Pancreas (tissue), 10 donors: ENCODE data around the gene KASH5. TPM values are rescaled to one million over a fixed set of nuclear protein-coding genes. Genes with fewer than 3 reads are reported as not detected.

Experiments
- ATAC-seq, 4 donors: fragments of 200-7000 bp; cut with Tn5 transposase; one replicate each; pipeline versions ENCODE4 v1.8.0 to v1.9.1; 2020; ENCODE audit warnings: mild to moderate bottlenecking in 4 of 4, moderate library complexity in 4 of 4
- DNase-seq, 6 donors: peaks; one replicate each; pipeline ENCODE4 v3.0.0-alpha.2; 2020
- FAIRE-seq: peaks from 2 replicates; lab custom pipeline; 2012; peaks lifted over from hg19 to GRCh38; lab: Jason Lieb, UNC
- H3K27ac ChIP-seq, 4 donors: fragments of 200-600 bp; sonication (generic); 1 replicate in 3 of 4; 2 replicates in 1 of 4; pipeline versions ENCODE4 v1.5.0 to v1.8.0; 2020
- H3K27me3 ChIP-seq, 4 donors: fragments of 200-600 bp; one replicate each; pipeline ENCODE4 v1.8.0; 2021
- H3K36me3 ChIP-seq, 3 donors: fragments of 200-600 bp; sonication (generic) in 1 of 3; one replicate each; pipeline versions ENCODE4 v1.5.0 to v1.8.0; 2020 to 2021
- H3K4me1 ChIP-seq, 3 donors: fragments of 200-600 bp; one replicate each; pipeline ENCODE4 v1.8.0; 2021
- H3K4me3 ChIP-seq, 4 donors: fragments of 200-600 bp; sonication (generic) in 2 of 4; one replicate each; pipeline versions ENCODE4 v1.5.0 to v1.8.0; 2020 to 2021
- H3K9me3 ChIP-seq, 4 donors: fragments of 200-600 bp; one replicate each; pipeline ENCODE4 v1.8.0; 2021
- WGBS, 2 donors: extraction: QIAGEN DNeasy Blood & Tissue Kit; methylation state at CpG; one replicate each; pipeline ENCODE4 v1.1.7; 2013; 5-methylcytosine and 5-hydroxymethylcytosine counted together
- intact Hi-C, 3 donors: fragments of 100-400 bp; cut with DNase I; formaldehyde crosslinking; loops; one replicate each; pipeline versions ENCODE4 v1.11.1 to v1.14.2; 2022
- polyA plus RNA-seq, 2 donors: library from polyadenylated mRNA; stranded (reverse); fragments of 200-250 nt; gene quantifications; one replicate each; pipeline ENCODE4 v1.2.3, GENCODE V29; 2013
- total RNA-seq, 6 donors: library from RNA; stranded (reverse); fragmentation: NEBNext Ultra II Directional in 4 of 6; extraction: Animal tissue kit (Norgen Biotek cat#: 25700) in 4 of 6; gene quantifications; one replicate each; pipeline versions ENCODE4 v1.2.1 to v1.2.4, GENCODE V29; 2021 to 2023
- TF ChIP-seq, protein P1 (sequence below), 4 donors: fragments of 200-600 bp; sonication (generic) in 3 of 4; IDR thresholded peaks; one replicate each; pipeline versions ENCODE4 v1.5.0 to v1.8.0; 2021; ENCODE audit warnings: antibody characterized with exemption in 4 of 4
- donor health status: healthy with polysubstance abuse.
- donor health status: DM: no; HTN: no; CAD: no; lungs with moderate emphysema.
- donor health status: DM: no; HTN: no; CAD: no.
- donor health status: control.
- donor health status: control.
- donor health status: Bipolar disorder and iron deficiency.
- donor health status: DM: yes; HTN: yes; CAD: no.
- donor health status: DM: no; HTN: no; CAD: no.
- donor health status: DM: no; HTN: no; CAD: no.
- donor health status: DM: yes; HTN: yes; CAD: no.

KASH5 gene, protein sequence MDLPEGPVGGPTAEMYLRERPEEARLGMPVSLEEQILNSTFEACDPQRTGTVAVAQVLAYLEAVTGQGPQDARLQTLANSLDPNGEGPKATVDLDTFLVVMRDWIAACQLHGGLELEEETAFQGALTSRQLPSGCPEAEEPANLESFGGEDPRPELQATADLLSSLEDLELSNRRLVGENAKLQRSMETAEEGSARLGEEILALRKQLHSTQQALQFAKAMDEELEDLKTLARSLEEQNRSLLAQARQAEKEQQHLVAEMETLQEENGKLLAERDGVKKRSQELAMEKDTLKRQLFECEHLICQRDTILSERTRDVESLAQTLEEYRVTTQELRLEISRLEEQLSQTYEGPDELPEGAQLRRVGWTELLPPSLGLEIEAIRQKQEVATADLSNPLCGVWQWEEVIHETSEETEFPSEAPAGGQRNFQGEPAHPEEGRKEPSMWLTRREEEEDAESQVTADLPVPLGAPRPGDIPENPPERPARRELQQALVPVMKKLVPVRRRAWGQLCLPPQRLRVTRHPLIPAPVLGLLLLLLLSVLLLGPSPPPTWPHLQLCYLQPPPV
- total RNA-seq, result 1 to 10 TPM; 1.3 to 3.3 (median 2.7) TPM
- 1 to 10 TPM; 1.2 to 1.7 TPM for polyA plus RNA-seq

DNA sequence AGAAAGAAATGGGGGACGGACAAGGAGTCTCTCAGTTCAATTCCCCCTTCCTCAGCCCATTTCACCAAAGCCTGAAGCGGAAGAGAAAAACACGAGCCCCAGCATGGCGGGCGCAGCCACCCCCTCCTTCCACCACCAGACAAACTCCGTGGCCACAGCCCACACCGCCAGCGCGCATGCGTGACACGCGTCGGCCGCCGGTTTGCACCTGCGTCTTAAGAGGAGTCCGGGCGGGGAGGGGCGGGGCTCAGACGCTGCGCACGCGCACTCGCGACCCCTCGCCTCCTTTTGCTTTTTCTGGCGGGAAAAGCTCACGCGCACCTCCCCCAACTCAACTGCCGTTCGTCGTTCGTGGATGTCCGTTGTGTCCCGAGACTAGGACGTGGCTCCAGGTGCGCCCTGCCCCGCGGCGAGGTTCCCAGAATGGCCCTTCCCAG, at the start of gene KASH5:
TSS of gene KASH5 (plus strand) at position 314 of the 437 bp plus-strand sequence. CDS start 2,635 bp downstream, outside the sequence.
- H3K27me3 ChIP-seq, result no peaks in the 10 kb centered on the region
- no peak within 1 kb of the TSS for H3K27ac ChIP-seq
- H3K36me3 ChIP-seq, result no peaks in the 10 kb centered on the region
- 45 to 46% methylated on average over 39 to 40 of the region's 40 CpGs for WGBS, 2 donors
- FAIRE-seq, result no peak
- intact Hi-C loops, result no loop called here
- peak; percentile 81 to 98 (median 90) for DNase-seq
- peak within 1 kb of the TSS in 2 of 4 donors; percentile 22 for H3K4me3 ChIP-seq
- peak; percentile 42 to 71 (median 53) for ATAC-seq
- TF ChIP-seq, protein P1, sequence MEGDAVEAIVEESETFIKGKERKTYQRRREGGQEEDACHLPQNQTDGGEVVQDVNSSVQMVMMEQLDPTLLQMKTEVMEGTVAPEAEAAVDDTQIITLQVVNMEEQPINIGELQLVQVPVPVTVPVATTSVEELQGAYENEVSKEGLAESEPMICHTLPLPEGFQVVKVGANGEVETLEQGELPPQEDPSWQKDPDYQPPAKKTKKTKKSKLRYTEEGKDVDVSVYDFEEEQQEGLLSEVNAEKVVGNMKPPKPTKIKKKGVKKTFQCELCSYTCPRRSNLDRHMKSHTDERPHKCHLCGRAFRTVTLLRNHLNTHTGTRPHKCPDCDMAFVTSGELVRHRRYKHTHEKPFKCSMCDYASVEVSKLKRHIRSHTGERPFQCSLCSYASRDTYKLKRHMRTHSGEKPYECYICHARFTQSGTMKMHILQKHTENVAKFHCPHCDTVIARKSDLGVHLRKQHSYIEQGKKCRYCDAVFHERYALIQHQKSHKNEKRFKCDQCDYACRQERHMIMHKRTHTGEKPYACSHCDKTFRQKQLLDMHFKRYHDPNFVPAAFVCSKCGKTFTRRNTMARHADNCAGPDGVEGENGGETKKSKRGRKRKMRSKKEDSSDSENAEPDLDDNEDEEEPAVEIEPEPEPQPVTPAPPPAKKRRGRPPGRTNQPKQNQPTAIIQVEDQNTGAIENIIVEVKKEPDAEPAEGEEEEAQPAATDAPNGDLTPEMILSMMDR (IDR thresholded peaks at IDR 0.05), result no peak
- no peaks in the 10 kb centered on the region for H3K9me3 ChIP-seq
- H3K4me1 ChIP-seq, result peaks cover 3 to 5% (median 5%) of the 10 kb centered on the region in 3 donors

DNA sequence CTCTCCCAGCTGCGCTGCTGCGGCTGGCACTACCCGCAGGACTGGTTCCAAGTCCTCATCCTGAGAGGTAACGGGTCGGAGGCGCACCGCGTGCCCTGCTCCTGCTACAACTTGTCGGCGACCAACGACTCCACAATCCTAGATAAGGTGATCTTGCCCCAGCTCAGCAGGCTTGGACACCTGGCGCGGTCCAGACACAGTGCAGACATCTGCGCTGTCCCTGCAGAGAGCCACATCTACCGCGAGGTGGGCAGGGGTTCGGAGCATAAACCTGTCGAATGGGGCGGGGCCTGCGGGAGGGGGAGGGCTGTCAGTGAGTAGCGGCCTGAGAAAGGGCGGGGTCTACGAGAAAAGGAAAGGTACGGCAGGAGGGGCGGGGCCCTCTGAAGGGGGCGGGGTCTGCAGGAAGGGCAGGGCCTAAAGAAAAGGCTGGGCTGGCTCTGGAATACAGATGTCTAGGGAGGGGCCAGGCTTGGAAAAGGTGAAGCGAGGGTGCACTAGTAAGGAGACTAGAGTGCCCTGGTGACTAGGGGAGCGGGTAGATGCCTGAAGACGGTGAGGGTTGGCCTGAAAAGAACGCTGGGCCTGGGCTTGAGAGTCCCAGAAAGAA, 49.3 kb upstream of the KASH5 start:
- ATAC-seq, result peak; percentile 77 to 85 (median 80)
- intact Hi-C loops, result no loop called here
- TF ChIP-seq, protein P1 (IDR thresholded peaks at IDR 0.05), result no peak
- H3K4me3 ChIP-seq, result peak overlapping the region; percentile 21 to 47 (median 30)
- peak; percentile 93 to 98 (median 97) for DNase-seq
- peak overlapping the region; percentile 91 to 95 (median 94) for H3K27ac ChIP-seq
- H3K9me3 ChIP-seq, result no peaks in the 10 kb centered on the region
- peaks cover 0 to 17% (median 0%) of the 10 kb centered on the region in 3 donors for H3K36me3 ChIP-seq
- WGBS, 2 donors, result 4 to 10% methylated on average over 30 of the region's 30 CpGs
- H3K27me3 ChIP-seq, result no peaks in the 10 kb centered on the region
- FAIRE-seq, result no peak
- H3K4me1 ChIP-seq, result peaks cover 0 to 6% (median 0%) of the 10 kb centered on the region in 3 donors

DNA sequence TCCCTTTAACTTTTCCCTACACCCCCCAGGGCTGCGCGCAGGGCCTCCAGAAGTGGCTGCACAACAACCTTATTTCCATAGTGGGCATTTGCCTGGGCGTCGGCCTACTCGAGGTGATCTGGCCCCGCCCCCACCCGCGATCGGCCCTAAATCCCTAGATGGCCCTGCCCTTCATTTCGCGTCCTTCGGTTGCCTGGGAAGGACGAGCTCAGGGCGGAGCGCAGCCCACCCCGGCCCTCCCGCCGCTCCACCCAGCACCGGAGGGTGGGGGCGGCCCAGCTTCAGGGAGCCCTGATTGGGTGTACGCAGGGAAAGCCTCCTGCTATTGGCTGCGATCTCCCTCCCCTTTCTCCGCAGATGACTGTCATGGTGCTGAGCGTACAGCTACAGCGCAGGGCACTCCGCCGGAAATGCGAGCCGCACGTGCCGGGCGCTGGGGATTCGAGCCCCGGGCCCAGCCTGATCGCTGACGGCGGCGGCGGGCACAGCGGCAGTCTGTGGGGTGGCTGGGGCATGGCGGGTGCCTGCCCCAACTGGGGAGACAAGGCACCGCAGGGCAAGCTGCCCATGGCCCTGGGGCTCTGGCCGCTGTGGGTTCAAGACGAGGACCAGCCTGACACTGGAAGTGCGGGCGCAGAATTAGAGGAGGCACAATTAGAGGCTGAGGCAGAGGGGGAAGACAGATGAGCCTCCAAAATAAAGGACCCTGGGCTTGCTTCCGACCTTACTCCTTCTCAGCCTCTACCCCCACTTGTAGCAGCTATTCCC, 48.6 kb upstream of the KASH5 start:
- Histone ChIP-seq H3K36me3 (peaks cover 0 to 19% (median 0%) of the 10 kb centered on the region in 3 donors), H3K27ac (peak overlapping the region; percentile 91 to 95 (median 94)), H3K4me3 (peak overlapping the region; percentile 21 to 47 (median 30)), H3K9me3 (no peaks in the 10 kb centered on the region), H3K4me1 (peaks cover 0 to 6% (median 0%) of the 10 kb centered on the region in 3 donors), H3K27me3 (no peaks in the 10 kb centered on the region)
- FAIRE-seq, result no peak
- peak; percentile 85 to 91 (median 87) for ATAC-seq
- DNase-seq, result peak; percentile 85 to 96 (median 92)
- intact Hi-C loops, result no loop called here
- TF ChIP-seq, protein P1 (IDR thresholded peaks at IDR 0.05), result no peak
- WGBS, 2 donors, result 4 to 5% methylated on average over 46 to 47 of the region's 47 CpGs

DNA sequence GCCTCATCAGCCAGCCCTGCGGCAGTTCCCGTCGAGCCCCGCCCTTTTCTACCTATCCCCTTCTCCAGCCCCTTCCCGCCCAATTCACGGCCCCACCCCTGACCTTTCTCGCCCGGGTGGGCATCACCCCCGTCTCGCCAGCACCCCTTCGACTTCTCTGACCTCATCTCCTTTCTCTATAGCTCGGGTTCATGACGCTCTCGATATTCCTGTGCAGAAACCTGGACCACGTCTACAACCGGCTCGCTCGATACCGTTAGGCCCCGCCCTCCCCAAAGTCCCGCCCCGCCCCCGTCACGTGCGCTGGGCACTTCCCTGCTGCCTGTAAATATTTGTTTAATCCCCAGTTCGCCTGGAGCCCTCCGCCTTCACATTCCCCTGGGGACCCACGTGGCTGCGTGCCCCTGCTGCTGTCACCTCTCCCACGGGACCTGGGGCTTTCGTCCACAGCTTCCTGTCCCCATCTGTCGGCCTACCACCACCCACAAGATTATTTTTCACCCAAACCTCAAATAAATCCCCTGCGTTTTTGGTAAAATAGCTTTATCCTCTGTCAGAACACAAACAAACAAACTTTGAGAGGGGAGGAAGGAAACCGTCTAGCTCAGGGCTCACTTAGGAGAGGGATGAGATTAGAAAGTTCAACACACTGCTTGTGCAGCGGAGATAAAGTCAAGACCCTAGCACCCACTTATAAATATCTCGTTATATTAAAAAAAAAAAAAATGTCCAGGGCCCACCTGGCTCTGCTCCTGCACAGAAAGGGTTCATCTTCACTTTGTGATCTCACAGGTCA, 47.8 kb upstream of the KASH5 start:
- Histone ChIP-seq H3K4me3 (peak overlapping the region; percentile 21 to 47 (median 30)), H3K36me3 (peaks cover 0 to 19% (median 0%) of the 10 kb centered on the region in 3 donors), H3K27ac (peak overlapping the region; percentile 91 to 95 (median 94)), H3K9me3 (no peaks in the 10 kb centered on the region), H3K27me3 (no peaks in the 10 kb centered on the region), H3K4me1 (peaks cover 0 to 6% (median 0%) of the 10 kb centered on the region in 3 donors)
- DNase-seq, result peak; percentile 85 to 95 (median 92)
- FAIRE-seq, result no peak
- intact Hi-C loops, result no loop called here
- TF ChIP-seq, protein P1 (IDR thresholded peaks at IDR 0.05), result no peak
- ATAC-seq, result peak; percentile 72 to 80 (median 76)
- WGBS, 2 donors, result 5 to 7% methylated on average over 35 to 36 of the region's 36 CpGs
